Adrenal gland (tissue), 12 donors: ENCODE results near the gene CHAC1. TPM values are rescaled to one million over a fixed set of nuclear protein-coding genes. Genes with fewer than 3 reads are reported as not detected.

Source experiments
- DNase-seq, 7 donors: peaks; one replicate each; pipeline ENCODE4 v3.0.0-alpha.2; 2019 to 2020
- H3K27ac ChIP-seq, 5 donors: fragments of 200-600 bp; sonication (generic) in 4 of 5; 1 replicate in 3 of 5; 2 replicates in 2 of 5; pipeline versions ENCODE4 v1.5.1 to v1.8.0; 2016 to 2020; ENCODE audit warnings: mild to moderate bottlenecking in 1 of 5
- H3K27me3 ChIP-seq: fragments of 200-600 bp; 2 replicates; pipeline ENCODE4 v1.8.0; 2021
- H3K36me3 ChIP-seq, 2 donors: fragments of 200-600 bp; replicated peaks in 1 of 2; 1 replicate in 1 of 2; 2 replicates in 1 of 2; pipeline versions ENCODE4 v1.5.1 to v1.8.0; 2018 to 2022
- H3K4me1 ChIP-seq, 2 donors: fragments of 200-600 bp; replicated peaks in 1 of 2; 1 replicate in 1 of 2; 2 replicates in 1 of 2; pipeline versions ENCODE4 v1.5.1 to v1.8.0; 2018 to 2021
- H3K4me3 ChIP-seq, 4 donors: fragments of 200-600 bp; sonication (generic) in 3 of 4; one replicate each; pipeline ENCODE4 v1.5.1; 2016 to 2018
- H3K9me3 ChIP-seq, 3 donors: fragments of 200-600 bp; sonication (generic) in 1 of 3; replicated peaks in 1 of 3; 1 replicate in 2 of 3; 2 replicates in 1 of 3; pipeline versions ENCODE4 v1.5.1 to v1.8.0; 2016 to 2021
- POLR2A ChIP-seq, 2 donors: fragments of 450-650 bp; IDR thresholded peaks; one replicate each; pipeline ENCODE4 v1.6.1; 2017; ENCODE audit warnings: antibody characterized with exemption in 2 of 2, mild to moderate bottlenecking in 2 of 2, moderate library complexity in 1 of 2
- WGBS, 4 donors: extraction: QIAGEN DNeasy Blood & Tissue Kit in 2 of 4; methylation state at CpG; one replicate each; pipeline versions ENCODE4 v1.1.5 to v1.1.7; 2013 to 2017; 5-methylcytosine and 5-hydroxymethylcytosine counted together
- intact Hi-C, 2 donors: fragments of 100-400 bp; cut with DNase I; formaldehyde crosslinking; loops; one replicate each; pipeline versions ENCODE4 v1.14.1 to v1.15.0; 2022 to 2023
- polyA plus RNA-seq, 3 donors: library from polyadenylated mRNA; stranded (reverse); fragments of 200-250 nt in 2 of 3; fragments of 350-450 nt in 1 of 3; fragmentation: Illumina TruSeq in 1 of 3; extraction: RNeasy Lipid Tissue Mini Kit (QIAGEN cat#74804) in 1 of 3; gene quantifications; one replicate each; pipeline ENCODE4 v1.2.3, GENCODE V29; 2013 to 2014
- total RNA-seq, 9 donors: library from RNA; depleted of rRNA in 4 of 9; stranded (reverse); fragments of >200 nt in 4 of 9; fragments of 120-200 nt in 1 of 9; fragmentation: NEBNext Ultra II Directional in 1 of 9; extraction: Animal tissue kit (Norgen Biotek cat#: 25700) in 1 of 9; gene quantifications; one replicate each; pipeline versions ENCODE4 v1.1.0 to v1.2.4, GENCODE V29; 2013 to 2023
- TF ChIP-seq, protein P1 (sequence below), 6 experiments: fragments of 450-650 bp in 4 of 6; fragments of 200-600 bp in 2 of 6; sonication (generic) in 1 of 6; IDR thresholded peaks; 1 replicate in 5 of 6; 2 replicates in 1 of 6; pipeline versions ENCODE4 v1.5.1 to v1.8.0; 2016 to 2021; ENCODE audit warnings: antibody characterized with exemption in 6 of 6, mild to moderate bottlenecking in 2 of 6, moderate library complexity in 1 of 6
- donor health status: healthy with polysubstance abuse.
- donor health status: Bipolar disorder and iron deficiency.
- donor health status: DM: yes; HTN: yes; CAD: no.
- donor health status: DM: no; HTN: no; CAD: no.
- donor health status: DM: no; HTN: no; CAD: no.
- donor health status: DM: yes; HTN: yes; CAD: no.

The CHAC1 gene
- total and polyA plus RNA-seq, 12 donors, result 0.24 to 2.4 (median 1.1) TPM; not detected in 1

DNA sequence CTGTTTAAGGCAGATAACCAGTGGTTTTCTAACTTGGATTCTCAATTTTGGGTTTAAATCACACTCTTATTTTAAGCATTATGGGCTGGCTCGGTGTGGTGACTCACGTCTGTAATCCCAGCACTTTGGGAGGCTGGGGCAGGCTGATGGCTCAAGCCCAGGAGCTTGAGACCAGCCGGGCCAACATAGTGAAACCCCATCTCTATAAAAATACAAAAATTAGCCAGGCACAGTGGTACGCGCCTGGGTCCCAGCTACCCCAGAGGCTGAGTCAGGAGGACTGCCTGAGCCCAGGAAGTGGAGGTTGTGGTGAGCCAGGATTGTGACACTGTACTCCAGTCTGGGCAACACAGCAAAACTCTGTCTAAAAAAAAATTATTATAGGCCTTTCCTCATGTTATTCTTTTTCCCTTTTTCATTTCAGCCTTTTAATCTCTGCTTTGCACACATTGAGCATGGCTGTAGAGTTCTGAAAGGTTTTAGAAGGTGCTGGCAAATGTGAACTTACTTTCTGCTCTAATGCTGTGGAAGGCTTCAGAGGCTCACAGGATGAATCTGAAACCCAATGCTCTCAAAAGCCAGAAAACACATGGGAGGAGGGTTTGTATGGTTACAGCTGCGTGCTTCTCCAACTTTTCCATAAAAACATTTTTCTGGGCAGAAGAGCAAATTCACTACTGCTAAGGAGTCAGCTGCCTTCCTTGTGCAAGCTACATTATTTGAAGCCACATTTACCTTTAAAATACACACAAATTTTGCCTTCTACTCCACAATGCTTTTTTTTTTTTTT lies 32.5 kb downstream of the CHAC1 start:
- Histone ChIP-seq H3K27me3 (no peaks in the 10 kb centered on the region), H3K4me1 (peaks cover 0 to 15% of the 10 kb centered on the region in 2 donors), H3K27ac (peak overlapping the region in 4 of 5 donors; percentile 26 to 80 (median 62)), H3K9me3 (no peaks in the 10 kb centered on the region), H3K4me3 (no peak overlapping the region), H3K36me3 (peaks cover 0 to 73% of the 10 kb centered on the region in 2 donors)
- intact Hi-C loops, result no loop called here
- TF ChIP-seq, protein P1, sequence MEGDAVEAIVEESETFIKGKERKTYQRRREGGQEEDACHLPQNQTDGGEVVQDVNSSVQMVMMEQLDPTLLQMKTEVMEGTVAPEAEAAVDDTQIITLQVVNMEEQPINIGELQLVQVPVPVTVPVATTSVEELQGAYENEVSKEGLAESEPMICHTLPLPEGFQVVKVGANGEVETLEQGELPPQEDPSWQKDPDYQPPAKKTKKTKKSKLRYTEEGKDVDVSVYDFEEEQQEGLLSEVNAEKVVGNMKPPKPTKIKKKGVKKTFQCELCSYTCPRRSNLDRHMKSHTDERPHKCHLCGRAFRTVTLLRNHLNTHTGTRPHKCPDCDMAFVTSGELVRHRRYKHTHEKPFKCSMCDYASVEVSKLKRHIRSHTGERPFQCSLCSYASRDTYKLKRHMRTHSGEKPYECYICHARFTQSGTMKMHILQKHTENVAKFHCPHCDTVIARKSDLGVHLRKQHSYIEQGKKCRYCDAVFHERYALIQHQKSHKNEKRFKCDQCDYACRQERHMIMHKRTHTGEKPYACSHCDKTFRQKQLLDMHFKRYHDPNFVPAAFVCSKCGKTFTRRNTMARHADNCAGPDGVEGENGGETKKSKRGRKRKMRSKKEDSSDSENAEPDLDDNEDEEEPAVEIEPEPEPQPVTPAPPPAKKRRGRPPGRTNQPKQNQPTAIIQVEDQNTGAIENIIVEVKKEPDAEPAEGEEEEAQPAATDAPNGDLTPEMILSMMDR (IDR thresholded peaks at IDR 0.05), result no peak
- TF ChIP-seq POLR2A (IDR thresholded peaks at IDR 0.05), result no peak
- WGBS, 4 donors, result 68 to 85% (median 72%) methylated on average over 2 to 6 of the region's 6 CpGs
- peak in 4 of 7 donors; percentile 6 to 48 (median 38) for DNase-seq

- Histone ChIP-seq H3K4me1 (peaks cover 0 to 15% of the 10 kb centered on the region in 2 donors), H3K9me3 (no peaks in the 10 kb centered on the region), H3K27me3 (no peaks in the 10 kb centered on the region), H3K36me3 (peaks cover 0 to 63% of the 10 kb centered on the region in 2 donors), H3K27ac (no peak overlapping the region), H3K4me3 (no peak overlapping the region)
- TF ChIP-seq, protein P1 (IDR thresholded peaks at IDR 0.05), result no peak
- no peak for TF ChIP-seq POLR2A (IDR thresholded peaks at IDR 0.05)
- intact Hi-C loops, result no loop called here
- 82 to 88% (median 88%) methylated on average over 7 of the region's 7 CpGs for WGBS, 4 donors
- DNase-seq, result no peak
These were observed 33.5 kb downstream of the CHAC1 start for GRCh38 chr15:40986820-40987219.

GRCh38 chr15:40988156-40988555 lies 34.9 kb downstream of the CHAC1 start:
- Histone ChIP-seq H3K4me1 (peaks cover 5 to 25% of the 10 kb centered on the region in 2 donors), H3K27me3 (no peaks in the 10 kb centered on the region), H3K36me3 (peaks cover 0 to 49% of the 10 kb centered on the region in 2 donors), H3K27ac (no peak overlapping the region), H3K4me3 (no peak overlapping the region), H3K9me3 (no peaks in the 10 kb centered on the region)
- 93 to 97% (median 95%) methylated on average over 4 of the region's 4 CpGs for WGBS, 4 donors
- no peak for TF ChIP-seq POLR2A (IDR thresholded peaks at IDR 0.05)
- intact Hi-C loops, result no loop called here
- DNase-seq, result no peak

- H3K36me3 ChIP-seq, result peaks cover 0 to 41% of the 10 kb centered on the region in 2 donors
- H3K9me3 ChIP-seq, result no peaks in the 10 kb centered on the region
- peaks cover 5 to 18% of the 10 kb centered on the region in 2 donors for H3K4me1 ChIP-seq
- H3K27ac ChIP-seq, result no peak overlapping the region
- no peaks in the 10 kb centered on the region for H3K27me3 ChIP-seq
- TF ChIP-seq, protein P1 (IDR thresholded peaks at IDR 0.05), result no peak
- TF ChIP-seq POLR2A (IDR thresholded peaks at IDR 0.05), result no peak
- DNase-seq, result no peak
- no peak overlapping the region for H3K4me3 ChIP-seq
- intact Hi-C loops, result no loop called here
These were observed 36.8 kb downstream of the CHAC1 start for GRCh38 chr15:40990080-40990479.

GRCh38 chr15:40990789-40991188 lies 37.5 kb downstream of the CHAC1 start:
- peaks cover 5 to 11% of the 10 kb centered on the region in 2 donors for H3K4me1 ChIP-seq
- H3K4me3 ChIP-seq, result no peak overlapping the region
- DNase-seq, result no peak
- intact Hi-C loops, result no loop called here
- WGBS, 4 donors, result 0% methylated on average over 1 of the region's 1 CpG
- TF ChIP-seq, protein P1 (IDR thresholded peaks at IDR 0.05), result no peak
- TF ChIP-seq POLR2A (IDR thresholded peaks at IDR 0.05), result no peak
- H3K27me3 ChIP-seq, result no peaks in the 10 kb centered on the region
- H3K9me3 ChIP-seq, result no peaks in the 10 kb centered on the region
- H3K36me3 ChIP-seq, result peaks cover 0 to 41% of the 10 kb centered on the region in 2 donors
- no peak overlapping the region for H3K27ac ChIP-seq
